Measurements from ENCODE around the gene PLK3. TPM values are rescaled to one million over a fixed set of nuclear protein-coding genes. Genes with fewer than 3 reads are reported as not detected.
"Not testable (repeated sequence)": the region's sequence is repeated elsewhere in the genome, so short reads cannot be mapped to it uniquely, and the experiment has no call there.

Gene PLK3
- total and polyA plus RNA-seq, 3 experiments from 2014 or later = 22.5 to 114 (median 104) TPM

- Histone ChIP-seq H3K4me3 (ENCODE audit: low read length) (no peak overlapping the region), H3K36me3 (ENCODE audit: insufficient read depth, low read length) (no peaks in the 10 kb centered on the region), H3K9me3 (ENCODE audit: low read length) (no peaks in the 10 kb centered on the region), H3K27me3 (ENCODE audit: insufficient read depth, low read length, poor library complexity, severe bottlenecking) (no peaks in the 10 kb centered on the region), H3K27ac (ENCODE audit: low read depth, low read length) (no peak overlapping the region), H3K4me1 (ENCODE audit: insufficient read depth, low read length) (no peaks in the 10 kb centered on the region)
- ChIA-PET CTCF (no interaction called here), POLR2A (no interaction called here)
- H3K4me1 Mint-ChIP-seq = peaks cover 5 to 8% (median 7%) of the 10 kb centered on the region in 3 donors
- no peak overlapping the region for H3K4me3 Mint-ChIP-seq
- peak overlapping the region in 3 of 8 donors; percentile 18 to 87 (median 23) for H3K27ac Mint-ChIP-seq
- DNase-seq = no peak
- peaks cover under 1 to 5% of the 10 kb centered on the region in 2 donors for H3K27me3 Mint-ChIP-seq
- no peaks in the 10 kb centered on the region for H3K9me3 Mint-ChIP-seq
- H3K36me3 Mint-ChIP-seq = no peaks in the 10 kb centered on the region
These were observed 34.2 kb downstream of the PLK3 start for GRCh38 chr1:44834328-44834727.

DNA sequence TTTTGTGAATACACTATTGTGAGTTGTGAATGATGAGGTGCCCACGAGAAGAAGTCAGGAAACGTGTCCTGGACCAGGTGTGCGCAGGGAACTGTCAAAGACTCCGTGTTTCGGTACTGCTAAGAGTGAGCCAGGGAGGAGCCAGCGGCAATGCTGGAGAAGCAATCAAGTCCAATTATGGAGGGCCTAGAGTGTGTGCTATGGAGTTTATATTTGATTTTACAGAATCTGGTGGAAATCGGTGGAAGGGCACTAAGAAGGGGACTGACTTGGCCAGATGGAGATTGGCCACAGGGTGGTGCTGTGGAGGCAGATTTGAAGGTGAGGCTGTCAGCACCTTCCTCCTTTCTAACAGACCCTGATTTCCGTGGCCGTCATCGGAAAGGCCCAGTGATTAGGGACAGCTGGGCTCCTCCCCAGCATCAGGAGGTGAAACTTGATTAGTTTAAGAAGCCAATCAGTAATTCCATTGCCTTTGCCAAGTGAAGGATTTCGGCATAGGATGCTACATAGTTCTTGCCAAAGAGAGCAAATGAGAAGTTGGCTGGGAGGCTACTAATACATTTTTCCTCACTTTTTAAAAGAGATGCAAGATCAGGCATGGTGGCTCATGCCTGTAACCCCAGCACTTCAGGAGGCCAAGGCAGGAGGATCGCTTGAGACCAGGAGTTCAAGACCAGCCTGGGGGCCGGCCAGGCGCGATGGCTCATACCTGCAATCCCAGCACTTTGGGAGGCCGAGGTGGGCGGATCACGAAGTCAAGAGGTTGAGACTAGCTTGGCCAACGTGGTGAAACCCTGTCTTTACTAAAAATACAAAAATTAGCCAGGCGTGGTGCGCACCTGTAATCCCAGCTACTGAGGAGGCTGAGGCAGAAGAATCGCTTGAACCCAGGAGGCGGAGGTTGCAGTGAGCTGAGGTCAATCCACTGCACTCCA lies 35.8 kb downstream of the PLK3 start:
- Mint-ChIP-seq H3K27me3 (peaks cover 6 to 13% of the 10 kb centered on the region in 2 donors), H3K36me3 (no peaks in the 10 kb centered on the region), H3K27ac (peak overlapping the region in 4 of 8 donors; percentile 6 to 81 (median 37)), H3K4me3 (peak overlapping the region in 5 of 7 donors; percentile 0 to 49 (median 38)), H3K9me3 (no peaks in the 10 kb centered on the region), H3K4me1 (peaks cover 5 to 8% (median 7%) of the 10 kb centered on the region in 3 donors)
- Histone ChIP-seq H3K27ac (ENCODE audit: low read depth, low read length) (no peak overlapping the region), H3K4me3 (ENCODE audit: low read length) (no peak overlapping the region), H3K36me3 (ENCODE audit: insufficient read depth, low read length) (no peaks in the 10 kb centered on the region), H3K4me1 (ENCODE audit: insufficient read depth, low read length) (no peaks in the 10 kb centered on the region), H3K27me3 (ENCODE audit: insufficient read depth, low read length, poor library complexity, severe bottlenecking) (no peaks in the 10 kb centered on the region), H3K9me3 (ENCODE audit: low read length) (no peaks in the 10 kb centered on the region)
- CTCF ChIA-PET = interaction anchor here (0.6 to 2.8 kb wide), 18 partner anchors 9 to 465 kb away, joined by 3 to 15 read pairs (median 4); partner anchors contain the start of genes BEST4, BTBD19, DYNLT4 and EIF2B3
- POLR2A ChIA-PET = interaction anchor here (0.5 to 0.6 kb wide), 3 partner anchors 34 to 49 kb away, joined by 4 to 12 read pairs (median 4); partner anchors contain the start of gene PLK3
- DNase-seq = peak; percentile 67 to 88 (median 72)

DNA sequence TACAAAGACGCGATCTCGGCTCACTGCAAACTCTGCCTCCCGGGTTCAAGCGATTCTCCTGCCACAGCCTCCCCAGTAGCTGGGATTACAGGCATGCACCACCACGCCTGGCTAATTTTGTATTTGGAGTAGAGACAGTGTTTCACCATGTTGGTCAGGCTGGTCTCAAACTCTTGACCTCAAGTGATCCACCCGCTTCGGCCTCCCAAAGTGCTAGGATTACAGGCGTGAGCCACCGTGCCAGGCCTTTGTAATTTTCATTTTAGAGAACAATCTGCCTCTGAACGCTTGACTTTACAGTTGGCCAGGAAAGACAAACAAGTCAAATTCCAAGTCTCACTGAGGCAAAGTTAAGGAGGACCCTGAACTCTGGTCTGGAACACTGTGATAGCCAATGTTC lies 38.1 kb downstream of the PLK3 start:
- H3K4me1 Mint-ChIP-seq = peaks cover 10 to 18% (median 12%) of the 10 kb centered on the region in 3 donors
- DNase-seq; H3K36me3 ChIP-seq (ENCODE audit: insufficient read depth, low read length); H3K4me3 ChIP-seq (ENCODE audit: low read length); H3K9me3 Mint-ChIP-seq; H3K9me3 ChIP-seq (ENCODE audit: low read length); H3K4me3 Mint-ChIP-seq; H3K27ac ChIP-seq (ENCODE audit: low read depth, low read length); H3K4me1 ChIP-seq (ENCODE audit: insufficient read depth, low read length); H3K36me3 Mint-ChIP-seq; H3K27me3 ChIP-seq (ENCODE audit: insufficient read depth, low read length, poor library complexity, severe bottlenecking); POLR2A ChIA-PET: not testable (repeated sequence)
- H3K27ac Mint-ChIP-seq = peak overlapping the region in 1 of 8 donors; percentile 64
- CTCF ChIA-PET = interaction anchor here (1.1 kb wide), 1 partner anchor 108 kb away, joined by 4 read pairs; no protein-coding TSS in a partner anchor
- peaks cover 22 to 28% of the 10 kb centered on the region in 2 donors for H3K27me3 Mint-ChIP-seq

- ChIA-PET POLR2A (no interaction called here), CTCF (no interaction called here)
These were observed 39.4 kb downstream of the PLK3 start for GRCh38 chr1:44839576-44839975.

DNA sequence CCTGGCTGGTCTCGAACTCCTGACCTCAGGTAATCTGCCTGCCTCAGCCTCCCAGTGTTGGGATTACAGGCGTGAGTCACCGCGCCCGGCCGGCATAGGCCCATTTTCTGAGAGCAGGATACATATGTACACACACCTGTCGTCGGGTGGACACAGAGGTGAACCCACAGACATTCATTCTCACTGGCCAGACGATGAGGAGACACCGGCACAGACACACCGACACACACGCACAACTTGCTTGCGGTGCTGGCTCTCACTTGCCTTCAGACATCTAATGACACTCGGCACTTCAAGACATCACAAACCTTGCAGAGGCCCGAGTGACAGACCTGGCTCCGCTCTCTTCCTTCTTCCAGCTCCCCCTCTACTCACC lies 42.3 kb downstream of the PLK3 start:
- POLR2A ChIA-PET = interaction anchor here (0.5 kb wide), 1 partner anchor 45 kb away, joined by 3 read pairs; no protein-coding TSS in a partner anchor
- peak overlapping the region in 1 of 8 donors; percentile 79 for H3K27ac Mint-ChIP-seq
- Histone ChIP-seq H3K36me3 (ENCODE audit: insufficient read depth, low read length) (no peaks in the 10 kb centered on the region), H3K27me3 (ENCODE audit: insufficient read depth, low read length, poor library complexity, severe bottlenecking) (peaks cover 4% of the 10 kb centered on the region), H3K27ac (ENCODE audit: low read depth, low read length) (no peak overlapping the region), H3K9me3 (ENCODE audit: low read length) (no peaks in the 10 kb centered on the region), H3K4me1 (ENCODE audit: insufficient read depth, low read length) (no peaks in the 10 kb centered on the region), H3K4me3 (ENCODE audit: low read length) (no peak overlapping the region)
- peaks cover 4 to 11% (median 8%) of the 10 kb centered on the region in 3 donors for H3K4me1 Mint-ChIP-seq
- peak overlapping the region in 6 of 7 donors; percentile 52 to 80 (median 64) for H3K4me3 Mint-ChIP-seq
- DNase-seq = no peak
- CTCF ChIA-PET = interaction anchor here (1.1 to 2.2 kb wide), 2 partner anchors 10 to 461 kb away, joined by 3 to 8 read pairs; no protein-coding TSS in a partner anchor
- peaks cover 22 to 26% of the 10 kb centered on the region in 2 donors for H3K27me3 Mint-ChIP-seq
- no peaks in the 10 kb centered on the region for H3K9me3 Mint-ChIP-seq
- H3K36me3 Mint-ChIP-seq = peaks cover 0 to 4% (median 0%) of the 10 kb centered on the region in 3 donors

More at GRCh38 chr1:44839576-44839975, 39.4 kb downstream of the PLK3 start:
- Mint-ChIP-seq H3K9me3 (no peaks in the 10 kb centered on the region), H3K27ac (no peak overlapping the region), H3K36me3 (peaks cover 0 to 4% (median 0%) of the 10 kb centered on the region in 3 donors), H3K4me1 (peaks cover 10 to 18% (median 16%) of the 10 kb centered on the region in 3 donors), H3K4me3 (no peak overlapping the region), H3K27me3 (peaks cover 22 to 28% of the 10 kb centered on the region in 2 donors)
- H3K27ac ChIP-seq (ENCODE audit: low read depth, low read length) = no peak overlapping the region
- peaks cover 4% of the 10 kb centered on the region for H3K27me3 ChIP-seq (ENCODE audit: insufficient read depth, low read length, poor library complexity, severe bottlenecking)
- H3K9me3 ChIP-seq (ENCODE audit: low read length) = no peaks in the 10 kb centered on the region
- no peaks in the 10 kb centered on the region for H3K36me3 ChIP-seq (ENCODE audit: insufficient read depth, low read length)
- no peak for DNase-seq
- no peaks in the 10 kb centered on the region for H3K4me1 ChIP-seq (ENCODE audit: insufficient read depth, low read length)
- no peak overlapping the region for H3K4me3 ChIP-seq (ENCODE audit: low read length)

DNA sequence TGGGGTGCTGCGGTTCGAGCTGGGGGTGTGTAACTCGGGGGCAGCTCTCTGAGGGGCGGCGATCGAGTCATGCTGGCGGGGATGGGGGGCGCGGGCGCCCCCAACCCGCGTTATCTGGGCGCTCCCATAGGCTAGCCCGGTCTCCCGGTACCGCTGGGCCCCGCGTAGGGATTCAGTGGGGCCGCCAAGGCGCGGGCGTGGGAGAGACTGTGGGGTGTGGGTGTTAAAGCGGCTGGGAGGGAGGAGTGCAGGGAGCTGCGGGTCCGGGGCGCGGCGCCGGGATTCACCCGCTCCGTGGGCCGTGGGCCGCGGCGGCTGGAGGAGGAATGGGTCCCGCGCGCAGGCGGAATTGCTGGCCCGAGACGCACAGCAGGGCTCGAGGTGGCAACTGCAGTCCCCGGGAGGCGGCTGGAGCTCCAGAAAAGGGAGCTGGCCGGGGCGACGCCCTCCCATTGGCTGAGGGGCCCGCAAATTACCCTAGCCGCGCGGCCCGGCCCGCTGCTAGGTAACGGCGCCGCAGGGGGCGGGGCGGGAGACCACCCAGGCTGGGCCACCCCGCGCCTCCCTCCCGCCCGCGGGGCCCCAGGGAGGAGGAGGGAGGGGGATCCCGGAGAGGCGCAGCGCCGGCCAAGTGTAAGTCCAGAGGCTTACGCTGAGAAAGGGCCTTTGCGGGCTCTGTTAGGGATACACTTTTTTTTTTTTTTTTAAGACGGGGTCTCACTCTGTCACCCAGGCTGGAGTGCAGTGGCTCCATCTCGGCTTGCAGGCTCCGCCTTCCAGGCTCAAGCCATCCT lies 42.9 kb downstream of the PLK3 start, which contains the start of gene PTCH2:
Gene PTCH2 (minus strand): TSS at position 392 of the 794 bp plus-strand sequence. CDS start 321 bp downstream, at position 71.
- H3K9me3 ChIP-seq (ENCODE audit: low read length) = no peaks in the 10 kb centered on the region
- Mint-ChIP-seq H3K36me3 (peaks cover 0 to 4% (median 0%) of the 10 kb centered on the region in 3 donors), H3K27ac (peak within 1 kb of the TSS in 1 of 8 donors; percentile 79), H3K4me3 (peak within 1 kb of the TSS; percentile 44 to 85 (median 60)), H3K27me3 (peaks cover 22 to 26% of the 10 kb centered on the region in 2 donors), H3K4me1 (peaks cover 4 to 11% (median 8%) of the 10 kb centered on the region in 3 donors), H3K9me3 (no peaks in the 10 kb centered on the region)
- H3K4me1 ChIP-seq (ENCODE audit: insufficient read depth, low read length) = no peaks in the 10 kb centered on the region
- CTCF ChIA-PET = interaction anchor here (1.1 to 2.2 kb wide), 2 partner anchors 10 to 460 kb away, joined by 3 to 8 read pairs; no protein-coding TSS in a partner anchor
- H3K27ac ChIP-seq (ENCODE audit: low read depth, low read length) = no peak within 1 kb of the TSS
- H3K27me3 ChIP-seq (ENCODE audit: insufficient read depth, low read length, poor library complexity, severe bottlenecking) = peaks cover 4% of the 10 kb centered on the region
- no peaks in the 10 kb centered on the region for H3K36me3 ChIP-seq (ENCODE audit: insufficient read depth, low read length)
- DNase-seq = peak in 2 of 5 donors; percentile 9 to 54
- H3K4me3 ChIP-seq (ENCODE audit: low read length) = no peak within 1 kb of the TSS
- POLR2A ChIA-PET = interaction anchor here (0.5 to 1.3 kb wide), 5 partner anchors 38 to 121 kb away, joined by 3 to 4 read pairs (median 4); partner anchors contain the start of gene PLK3

DNA sequence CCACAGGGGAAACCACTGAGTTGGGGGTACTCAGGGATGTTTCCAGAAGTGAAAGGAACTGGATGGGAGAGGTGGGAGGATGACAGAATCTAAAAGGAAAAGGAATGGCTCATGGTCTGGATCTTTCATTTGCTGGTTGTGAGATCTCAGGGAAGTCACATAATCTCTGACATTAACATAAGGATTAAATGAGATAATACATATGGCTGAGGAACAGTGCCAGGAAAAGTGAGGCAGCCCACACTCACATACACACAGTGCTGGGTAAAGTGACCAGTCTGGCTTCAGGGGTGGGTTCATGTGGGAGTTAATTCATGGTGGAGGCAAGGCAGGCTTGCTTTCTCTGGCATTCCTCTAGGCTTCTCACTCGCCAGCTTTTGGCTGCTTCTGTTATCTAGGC lies 46.8 kb downstream of the PLK3 start:
- Histone ChIP-seq H3K36me3 (ENCODE audit: insufficient read depth, low read length) (no peaks in the 10 kb centered on the region), H3K4me1 (ENCODE audit: insufficient read depth, low read length) (no peaks in the 10 kb centered on the region), H3K27me3 (ENCODE audit: insufficient read depth, low read length, poor library complexity, severe bottlenecking) (no peaks in the 10 kb centered on the region), H3K4me3 (ENCODE audit: low read length) (no peak overlapping the region), H3K27ac (ENCODE audit: low read depth, low read length) (no peak overlapping the region), H3K9me3 (ENCODE audit: low read length) (no peaks in the 10 kb centered on the region)
- H3K4me3 Mint-ChIP-seq = no peak overlapping the region
- H3K4me1 Mint-ChIP-seq = peaks cover 4 to 8% (median 8%) of the 10 kb centered on the region in 3 donors
- peaks cover 6 to 7% of the 10 kb centered on the region in 2 donors for H3K27me3 Mint-ChIP-seq
- ChIA-PET CTCF (interaction anchor here (1.4 kb wide), 1 partner anchor 54 kb away, joined by 4 read pairs; no protein-coding TSS in a partner anchor), POLR2A (no interaction called here)
- H3K27ac Mint-ChIP-seq = peak overlapping the region in 1 of 8 donors; percentile 83
- no peak for DNase-seq
- H3K36me3 Mint-ChIP-seq = peaks cover 0 to 18% (median 1%) of the 10 kb centered on the region in 3 donors
- no peaks in the 10 kb centered on the region for H3K9me3 Mint-ChIP-seq

All from CD8-positive, alpha-beta memory T cell (primary cell).